SK-N-MC (cell line): ENCODE data around the gene NCKAP5.

Experiments used
- EZH2 ChIP-seq: fragments of 200-600 bp; sonication (generic); IDR thresholded peaks from one replicate; pipeline ENCODE4 v1.6.1; 2017; ENCODE audit warnings: antibody characterized with exemption
- FOXP2 ChIP-seq: optimal IDR thresholded peaks from 2 replicates; pipeline ENCODE3; 2011; ENCODE audit warnings: mild to moderate bottlenecking, moderate library complexity; ENCODE audit not compliant: insufficient read depth; ENCODE audit errors: extremely low read length, control extremely low read depth
- POLR2AphosphoS5 ChIP-seq: IDR thresholded peaks from 2 replicates; pipeline ENCODE4 v1.6.1; 2012; ENCODE audit warnings: mild to moderate bottlenecking, low read depth, low read length, borderline replicate concordance

DNA sequence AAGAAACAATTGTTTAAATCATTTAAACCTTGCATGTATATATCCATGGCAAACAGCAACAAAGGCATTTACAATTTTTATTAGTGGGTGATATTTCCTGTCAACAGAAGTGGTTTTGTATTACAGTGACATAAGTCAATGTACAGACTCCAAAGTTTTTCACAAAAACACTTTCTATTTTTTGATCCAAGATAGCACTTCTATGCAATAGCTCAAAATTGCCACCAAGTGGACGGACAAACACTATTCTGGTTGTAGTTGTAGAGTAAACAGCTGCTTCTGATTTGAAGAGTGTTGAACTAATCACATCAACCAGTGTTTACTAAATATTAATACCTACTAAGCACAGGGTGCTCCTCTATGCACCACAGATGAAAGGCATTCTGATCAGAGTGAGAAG, 421.4 kb downstream of the NCKAP5 start:
- TF ChIP-seq EZH2 (no peak), POLR2AphosphoS5 (no peak), FOXP2 (no peak)
